GM21786 (cell line): ENCODE data around the gene RSRP1.

ENCODE experiments used
- ATAC-seq: cut with Tn5 transposase; IDR thresholded peaks from one replicate; pipeline ENCODE4 v1.9.1; 2021; ENCODE audit not compliant: unreplicated experiment

Gene RSRP1

GRCh38 chr1:25194054-25194453 lies 53.2 kb downstream of the RSRP1 start:
- no peak for ATAC-seq

DNA sequence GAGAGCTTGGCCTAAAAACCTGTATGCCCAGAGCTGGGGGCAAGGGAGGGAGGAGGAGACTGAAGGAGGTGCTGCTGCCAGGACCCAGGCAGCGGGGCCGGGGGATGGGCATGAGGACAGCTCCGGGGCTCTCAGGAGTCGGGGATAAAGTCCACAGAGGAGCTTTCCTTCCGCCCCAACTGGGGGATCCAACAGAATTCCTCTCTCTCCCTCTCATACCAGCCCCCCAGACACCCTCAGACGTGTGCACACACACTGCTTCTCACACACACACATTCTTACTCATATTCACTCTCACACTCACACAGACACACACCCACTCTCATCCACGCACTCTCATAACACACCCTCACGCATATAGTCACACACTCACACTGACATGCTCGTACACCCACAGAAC lies 54.0 kb downstream of the RSRP1 start:
- ATAC-seq = no peak
